D721Med (cell line): ENCODE data around the gene MECP2.

ENCODE experiments used
- DNase-seq: peaks from one replicate; pipeline ENCODE4 v3.0.0; 2011; ENCODE audit warnings: low spot score; ENCODE audit not compliant: insufficient read length
- FAIRE-seq: peaks from 2 replicates; lab custom pipeline; 2011; peaks lifted over from hg19 to GRCh38; lab: Jason Lieb, UNC
- TF ChIP-seq, protein P1 (sequence below): IDR thresholded peaks from 2 replicates; pipeline ENCODE4 v1.5.1; 2012; ENCODE audit warnings: mild to moderate bottlenecking, control low read depth; ENCODE audit not compliant: insufficient read depth; ENCODE audit errors: missing control alignments

MECP2 gene

DNA sequence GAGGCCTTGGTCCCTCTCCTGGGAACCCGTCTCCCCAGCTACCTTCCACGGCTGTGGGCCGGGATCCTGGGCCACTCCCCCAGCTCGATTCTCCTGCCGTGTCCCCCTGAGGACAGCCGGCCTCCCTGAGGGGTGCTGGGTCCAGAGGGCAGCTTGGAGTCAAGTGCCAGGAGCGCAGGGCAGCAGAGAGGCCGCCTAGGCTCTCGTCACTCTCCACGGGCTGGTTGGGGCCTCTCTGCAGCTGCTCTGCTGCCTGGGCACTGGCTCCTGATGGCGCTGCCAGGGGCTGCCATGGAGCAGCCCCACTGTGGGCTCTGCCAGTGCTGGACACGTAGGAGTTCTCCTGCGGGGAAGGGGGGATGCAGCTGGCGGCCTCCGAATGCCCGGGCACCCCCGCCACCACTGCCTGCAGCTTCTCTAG lies 84.5 kb downstream of the MECP2 start:
- FAIRE-seq (no peak), DNase-seq (no peak)
- TF ChIP-seq, protein P1, sequence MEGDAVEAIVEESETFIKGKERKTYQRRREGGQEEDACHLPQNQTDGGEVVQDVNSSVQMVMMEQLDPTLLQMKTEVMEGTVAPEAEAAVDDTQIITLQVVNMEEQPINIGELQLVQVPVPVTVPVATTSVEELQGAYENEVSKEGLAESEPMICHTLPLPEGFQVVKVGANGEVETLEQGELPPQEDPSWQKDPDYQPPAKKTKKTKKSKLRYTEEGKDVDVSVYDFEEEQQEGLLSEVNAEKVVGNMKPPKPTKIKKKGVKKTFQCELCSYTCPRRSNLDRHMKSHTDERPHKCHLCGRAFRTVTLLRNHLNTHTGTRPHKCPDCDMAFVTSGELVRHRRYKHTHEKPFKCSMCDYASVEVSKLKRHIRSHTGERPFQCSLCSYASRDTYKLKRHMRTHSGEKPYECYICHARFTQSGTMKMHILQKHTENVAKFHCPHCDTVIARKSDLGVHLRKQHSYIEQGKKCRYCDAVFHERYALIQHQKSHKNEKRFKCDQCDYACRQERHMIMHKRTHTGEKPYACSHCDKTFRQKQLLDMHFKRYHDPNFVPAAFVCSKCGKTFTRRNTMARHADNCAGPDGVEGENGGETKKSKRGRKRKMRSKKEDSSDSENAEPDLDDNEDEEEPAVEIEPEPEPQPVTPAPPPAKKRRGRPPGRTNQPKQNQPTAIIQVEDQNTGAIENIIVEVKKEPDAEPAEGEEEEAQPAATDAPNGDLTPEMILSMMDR = no peak

DNA sequence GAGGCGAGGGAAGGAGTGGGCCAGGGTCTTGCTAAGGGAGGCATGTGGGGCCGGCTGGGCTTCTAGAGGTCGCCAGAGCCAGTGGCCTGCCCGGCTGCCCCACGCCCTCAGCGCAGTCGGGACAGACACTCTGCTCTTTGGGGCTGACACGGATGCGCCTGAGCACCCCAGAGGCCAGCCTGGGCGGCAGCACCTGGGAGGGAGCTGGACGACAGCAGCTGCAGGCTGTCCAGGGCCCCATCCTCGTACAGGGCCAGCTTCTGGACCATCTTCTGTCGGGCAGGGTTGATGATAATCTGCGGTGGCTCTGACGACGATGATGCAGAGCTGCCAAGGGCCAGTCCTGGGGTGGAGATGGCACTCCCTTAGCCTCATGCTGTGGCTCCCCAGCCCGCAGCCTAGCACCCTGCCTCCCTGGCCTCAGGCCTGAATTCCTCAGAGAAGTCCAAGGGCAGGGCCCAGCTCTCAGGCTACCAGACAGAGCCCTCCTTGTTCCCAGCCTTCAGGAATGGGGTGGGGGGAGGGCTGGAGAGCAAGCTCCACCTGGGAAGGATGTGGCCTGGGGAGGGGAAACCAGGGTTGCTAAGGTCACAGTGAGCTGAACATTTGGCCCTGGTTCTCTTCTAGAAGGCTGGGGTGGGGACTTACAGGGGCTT lies 85.1 kb downstream of the MECP2 start:
- no peak for FAIRE-seq
- no peak for DNase-seq
- TF ChIP-seq, protein P1 = no peak

DNA sequence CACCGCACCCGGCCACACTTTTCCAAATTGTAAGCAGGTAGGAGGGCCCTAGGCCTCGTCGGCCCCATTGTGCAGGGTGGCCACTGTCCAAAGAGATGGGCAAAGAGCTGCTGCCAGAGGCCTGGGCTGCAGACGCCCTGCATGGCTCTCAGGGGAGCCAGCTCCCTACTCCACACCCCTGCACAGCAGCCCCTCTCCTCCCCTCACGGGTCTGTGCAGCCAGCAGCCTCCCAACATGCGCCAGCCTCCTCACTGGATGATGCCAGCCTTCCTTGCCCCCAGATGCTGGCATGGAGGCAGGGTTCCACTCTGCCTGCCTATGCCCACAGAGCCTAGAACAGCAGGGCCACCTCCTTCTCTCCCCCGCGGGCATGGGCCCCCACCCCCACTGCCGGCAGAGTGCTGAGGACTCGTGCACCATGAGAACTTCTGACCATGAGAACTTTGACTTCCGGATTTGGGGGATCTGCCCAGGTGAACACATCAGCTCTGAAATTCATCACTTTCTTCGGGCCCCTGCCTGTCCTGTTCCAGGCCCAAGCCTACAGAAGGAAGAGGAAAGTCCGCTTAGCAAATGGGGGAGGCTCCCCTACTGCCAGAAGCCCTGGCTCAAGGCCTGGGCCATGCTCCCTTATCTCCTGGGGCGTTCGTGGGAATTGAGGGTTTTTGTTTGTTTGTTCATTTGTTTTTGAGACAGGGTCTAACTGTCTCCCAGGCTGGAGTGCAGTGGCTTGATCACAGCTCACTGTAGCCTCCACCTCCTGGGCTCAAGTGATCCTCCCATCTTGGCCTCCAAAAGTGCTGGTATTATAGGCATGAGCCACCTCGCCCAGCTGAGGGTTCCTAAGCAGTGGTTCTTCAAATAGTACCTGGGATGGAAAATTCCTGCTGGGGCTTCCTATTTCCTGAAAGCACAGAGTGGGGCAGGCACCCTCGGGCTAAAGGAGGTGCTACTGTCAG lies 85.9 kb downstream of the MECP2 start:
- FAIRE-seq (no peak), DNase-seq (no peak)
- TF ChIP-seq, protein P1 = no peak

DNA sequence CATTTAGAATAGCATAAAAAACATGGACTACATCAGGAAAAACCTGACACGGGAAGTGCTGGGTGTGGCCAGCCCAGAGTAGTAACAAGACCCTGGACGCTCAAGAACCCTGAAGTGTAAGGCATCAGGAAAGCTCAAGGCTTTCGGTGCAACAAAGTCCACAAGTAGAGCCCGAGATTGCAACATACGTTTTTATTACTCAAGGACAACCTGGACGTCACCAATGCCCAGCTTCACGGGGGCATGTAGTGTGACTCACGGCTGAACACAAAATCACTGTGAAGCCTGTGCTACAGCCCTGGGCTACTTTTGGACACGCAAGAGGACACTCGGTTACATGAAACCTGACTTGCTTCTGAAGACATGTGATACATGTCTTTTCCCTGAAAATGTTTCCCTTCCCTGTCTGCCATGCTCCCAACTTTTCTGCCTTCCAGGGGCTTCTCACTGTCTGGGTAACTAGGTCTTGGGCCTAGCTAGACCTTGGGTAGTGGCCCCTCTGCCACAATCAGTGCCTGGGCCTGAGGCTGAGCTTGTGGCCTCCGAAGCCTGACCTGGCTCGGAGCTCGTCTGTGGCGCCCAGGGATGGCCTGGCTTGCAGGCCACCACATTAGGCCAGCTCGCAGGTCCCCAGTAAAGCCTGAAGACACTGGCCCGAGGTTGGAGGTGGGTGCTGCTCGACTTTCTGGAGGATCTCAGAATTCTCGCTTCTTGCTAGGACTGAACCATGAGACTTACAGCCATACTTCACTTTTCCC lies 87.0 kb downstream of the MECP2 start:
- TF ChIP-seq, protein P1 = no peak
- DNase-seq = no peak
- no peak for FAIRE-seq

DNA sequence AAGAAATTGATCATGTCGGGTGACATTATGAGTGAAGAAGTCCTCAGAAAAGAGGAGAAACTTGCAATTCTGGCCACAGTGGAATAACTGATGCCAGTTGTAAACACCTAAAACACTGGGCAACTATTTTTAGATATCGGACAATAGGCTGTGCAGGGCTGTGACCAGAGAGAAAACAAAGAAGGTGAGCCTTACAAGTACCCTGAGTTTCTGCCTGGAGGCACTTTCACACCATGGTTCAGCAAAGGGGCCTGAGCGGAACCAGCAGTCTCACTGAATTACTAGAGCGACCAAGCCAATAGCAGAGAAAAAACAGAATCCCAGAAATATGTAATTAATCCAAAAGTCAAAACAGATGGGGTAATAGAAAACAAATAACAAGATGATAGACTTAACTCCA lies 89.0 kb downstream of the MECP2 start:
- TF ChIP-seq, protein P1 = no peak
- no peak for DNase-seq
- FAIRE-seq = no peak

DNA sequence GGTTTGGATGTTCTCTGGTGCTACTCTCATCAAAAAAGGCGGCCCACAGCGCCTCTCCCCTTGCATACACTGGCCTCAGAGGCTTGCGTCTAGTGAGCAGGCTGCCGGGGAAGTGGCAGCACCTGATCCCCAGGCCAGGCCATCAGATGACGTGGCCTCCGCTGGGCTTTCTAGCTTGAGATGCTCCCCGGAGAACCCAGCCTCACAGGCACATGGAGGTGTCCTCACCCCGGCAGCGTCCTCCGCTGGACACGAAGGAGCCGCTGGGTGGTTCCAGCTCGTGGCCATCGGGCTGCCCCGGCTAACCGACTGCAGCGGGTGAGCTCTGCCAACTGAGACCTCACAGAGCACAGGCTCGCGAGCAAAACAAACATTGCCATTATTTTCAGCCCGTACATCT lies 90.6 kb downstream of the MECP2 start:
- TF ChIP-seq, protein P1 = no peak
- FAIRE-seq (no peak), DNase-seq (no peak)
